Lower leg skin (tissue), 4 donors: ENCODE results near the gene SCRG1. TPM values are rescaled to one million over a fixed set of nuclear protein-coding genes. Genes with fewer than 3 reads are reported as not detected.

Experiments
- DNase-seq, 2 donors: peaks; one replicate each; pipeline ENCODE4 v3.0.0-alpha.2; 2019; ENCODE audit warnings: low spot score in 2 of 2
- H3K4me3 ChIP-seq: fragments of 200-600 bp; sonication (generic); 2 replicates; pipeline ENCODE4 v1.5.1; 2017; ENCODE audit warnings: mild to moderate bottlenecking, low read depth; ENCODE audit not compliant: poor library complexity, severe bottlenecking
- CTCF ChIP-seq, 3 donors: fragments of 450-650 bp; IDR thresholded peaks; one replicate each; pipeline ENCODE4 v1.5.1; 2016; ENCODE audit warnings: antibody characterized with exemption in 3 of 3, mild to moderate bottlenecking in 3 of 3, moderate library complexity in 2 of 3
- POLR2A ChIP-seq, 2 donors: fragments of 450-650 bp; IDR thresholded peaks; one replicate each; pipeline ENCODE4 v1.6.1; 2016 to 2017; ENCODE audit warnings: antibody characterized with exemption in 2 of 2, mild to moderate bottlenecking in 1 of 2, moderate library complexity in 1 of 2
- WGBS, 2 donors: methylation state at CpG; one replicate each; pipeline ENCODE4 v1.1.5; 2018; 5-methylcytosine and 5-hydroxymethylcytosine counted together
- intact Hi-C: fragments of 100-400 bp; cut with DNase I; formaldehyde crosslinking; loops from one replicate; pipeline ENCODE4 v1.15.0; 2023; ENCODE audit warnings: low total_unique reads
- total RNA-seq, 4 donors: library from RNA; depleted of rRNA; stranded (reverse); fragments of >200 nt; gene quantifications; one replicate each; pipeline ENCODE4 v1.1.0, GENCODE V29; 2016

Gene SCRG1
- total RNA-seq, 4 donors from 2014 or later: 0.71 TPM; not detected in 3

DNA sequence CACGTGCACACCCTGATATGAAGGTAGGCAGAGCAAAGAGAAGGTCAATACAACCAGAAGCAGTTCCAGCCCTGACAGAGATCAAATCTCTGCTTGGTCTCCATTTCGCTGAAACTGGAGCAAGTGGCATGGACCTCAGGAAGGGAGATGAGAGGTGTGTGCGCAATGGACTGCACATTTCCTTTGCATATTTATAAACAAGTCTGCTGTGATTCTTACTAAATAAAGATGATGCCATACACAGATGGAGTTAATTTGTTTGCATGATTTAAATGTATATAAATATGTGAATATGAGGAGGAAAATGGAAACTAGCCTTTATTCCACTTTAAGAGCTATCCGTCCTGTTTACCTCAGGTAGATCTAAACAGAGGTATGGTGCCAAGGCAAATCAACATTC lies 2.1 kb upstream of the SCRG1 start:
- 96 to 98% methylated on average over 4 of the region's 4 CpGs for WGBS, 2 donors
- intact Hi-C loops: no loop called here
- no peak overlapping the region for H3K4me3 ChIP-seq
- DNase-seq: no peak
- TF ChIP-seq POLR2A (IDR thresholded peaks at IDR 0.05) (no peak), CTCF (IDR thresholded peaks at IDR 0.05) (no peak)

GRCh38 chr4:173398220-173398619 lies 696 bp downstream of the SCRG1 start:
- no peak for DNase-seq
- no peak overlapping the region for H3K4me3 ChIP-seq
- TF ChIP-seq CTCF (IDR thresholded peaks at IDR 0.05): no peak
- no peak for TF ChIP-seq POLR2A (IDR thresholded peaks at IDR 0.05)
- intact Hi-C loops: no loop called here

GRCh38 chr4:173397604-173398003 lies 1.3 kb downstream of the SCRG1 start:
- DNase-seq: no peak
- 63 to 80% methylated on average over 1 of the region's 1 CpG for WGBS, 2 donors
- H3K4me3 ChIP-seq: no peak overlapping the region
- intact Hi-C loops: no loop called here
- no peak for TF ChIP-seq CTCF (IDR thresholded peaks at IDR 0.05)
- TF ChIP-seq POLR2A (IDR thresholded peaks at IDR 0.05): no peak

- intact Hi-C loops: no loop called here
- TF ChIP-seq POLR2A (IDR thresholded peaks at IDR 0.05) (no peak), CTCF (IDR thresholded peaks at IDR 0.05) (no peak)
- H3K4me3 ChIP-seq: no peak overlapping the region
- DNase-seq: no peak
- WGBS, 2 donors: 96 to 100% methylated on average over 1 of the region's 1 CpG
These were observed 7.2 kb downstream of the SCRG1 start for GRCh38 chr4:173391701-173392100.

DNA sequence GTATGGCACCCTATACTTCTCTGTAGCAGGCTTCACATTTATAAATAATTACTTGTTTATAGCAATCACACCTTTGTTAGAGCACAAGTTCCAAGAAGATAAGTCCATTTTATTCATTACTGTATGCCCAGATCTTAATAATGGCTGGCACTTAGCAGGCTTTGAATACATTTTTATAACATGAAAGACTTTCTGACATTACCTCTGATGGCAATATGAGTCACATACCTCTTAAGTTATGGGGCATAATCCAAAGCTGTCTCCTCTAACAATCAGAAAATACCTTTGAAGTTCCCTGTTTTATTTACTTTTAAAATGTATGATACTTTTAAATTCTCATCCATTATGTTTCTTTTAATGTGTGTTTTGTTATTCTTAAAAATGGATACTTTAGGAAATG lies 12.2 kb downstream of the SCRG1 start:
- intact Hi-C loops: no loop called here
- no peak for DNase-seq
- H3K4me3 ChIP-seq: no peak overlapping the region
- no peak for TF ChIP-seq POLR2A (IDR thresholded peaks at IDR 0.05)
- TF ChIP-seq CTCF (IDR thresholded peaks at IDR 0.05): no peak

- TF ChIP-seq CTCF (IDR thresholded peaks at IDR 0.05) (no peak), POLR2A (IDR thresholded peaks at IDR 0.05) (no peak)
- H3K4me3 ChIP-seq: no peak overlapping the region
- no peak for DNase-seq
- intact Hi-C loops: no loop called here
- 96 to 98% methylated on average over 4 of the region's 4 CpGs for WGBS, 2 donors
These were observed 16.6 kb downstream of the SCRG1 start for GRCh38 chr4:173382349-173382748.
